Measurements from ENCODE around the gene ROR1.

The ROR1 gene

GRCh38 chr1:64192290-64192689 lies 418.5 kb downstream of the ROR1 start:
- Histone ChIP-seq H3K27ac (ENCODE audit: low read length) (no peak overlapping the region), H3K4me3 (ENCODE audit: low read length) (no peak overlapping the region), H3K36me3 (ENCODE audit: control insufficient read depth, low read depth, low read length) (no peaks in the 10 kb centered on the region), H3K9ac (ENCODE audit: low read length) (no peak overlapping the region), H3K9me3 (ENCODE audit: control insufficient read depth, low read depth, low read length) (no peaks in the 10 kb centered on the region), H3K4me1 (ENCODE audit: control insufficient read depth, low read depth, low read length) (no peaks in the 10 kb centered on the region), H3K27me3 (ENCODE audit: control insufficient read depth, insufficient read depth, low read length) (no peaks in the 10 kb centered on the region)

- Histone ChIP-seq H3K9me3 (ENCODE audit: control insufficient read depth, low read depth, low read length) (no peaks in the 10 kb centered on the region), H3K9ac (ENCODE audit: low read length) (no peak overlapping the region), H3K4me1 (ENCODE audit: control insufficient read depth, low read depth, low read length) (no peaks in the 10 kb centered on the region), H3K4me3 (ENCODE audit: low read length) (no peak overlapping the region), H3K27ac (ENCODE audit: low read length) (no peak overlapping the region), H3K36me3 (ENCODE audit: control insufficient read depth, low read depth, low read length) (no peaks in the 10 kb centered on the region), H3K27me3 (ENCODE audit: control insufficient read depth, insufficient read depth, low read length) (no peaks in the 10 kb centered on the region)
These were observed 420.6 kb downstream of the ROR1 start for GRCh38 chr1:64194168-64195080.

- H3K27me3 ChIP-seq (ENCODE audit: control insufficient read depth, insufficient read depth, low read length): no peaks in the 10 kb centered on the region
- no peaks in the 10 kb centered on the region for H3K4me1 ChIP-seq (ENCODE audit: control insufficient read depth, low read depth, low read length)
- H3K36me3 ChIP-seq (ENCODE audit: control insufficient read depth, low read depth, low read length): no peaks in the 10 kb centered on the region
- no peak overlapping the region for H3K4me3 ChIP-seq (ENCODE audit: low read length)
- H3K9me3 ChIP-seq (ENCODE audit: control insufficient read depth, low read depth, low read length): no peaks in the 10 kb centered on the region
- no peak overlapping the region for H3K27ac ChIP-seq (ENCODE audit: low read length)
- H3K9ac ChIP-seq (ENCODE audit: low read length): no peak overlapping the region
These were observed 421.2 kb downstream of the ROR1 start for GRCh38 chr1:64195081-64195395.

- no peaks in the 10 kb centered on the region for H3K4me1 ChIP-seq (ENCODE audit: control insufficient read depth, low read depth, low read length)
- H3K36me3 ChIP-seq (ENCODE audit: control insufficient read depth, low read depth, low read length): no peaks in the 10 kb centered on the region
- no peak overlapping the region for H3K4me3 ChIP-seq (ENCODE audit: low read length)
- no peaks in the 10 kb centered on the region for H3K9me3 ChIP-seq (ENCODE audit: control insufficient read depth, low read depth, low read length)
- no peak overlapping the region for H3K9ac ChIP-seq (ENCODE audit: low read length)
- H3K27me3 ChIP-seq (ENCODE audit: control insufficient read depth, insufficient read depth, low read length): no peaks in the 10 kb centered on the region
- H3K27ac ChIP-seq (ENCODE audit: low read length): no peak overlapping the region
These were observed 422.5 kb downstream of the ROR1 start for GRCh38 chr1:64196074-64196870.

GRCh38 chr1:64197076-64197475 lies 423.3 kb downstream of the ROR1 start:
- Histone ChIP-seq H3K27ac (ENCODE audit: low read length) (no peak overlapping the region), H3K4me1 (ENCODE audit: control insufficient read depth, low read depth, low read length) (no peaks in the 10 kb centered on the region), H3K9ac (ENCODE audit: low read length) (no peak overlapping the region), H3K4me3 (ENCODE audit: low read length) (no peak overlapping the region), H3K9me3 (ENCODE audit: control insufficient read depth, low read depth, low read length) (no peaks in the 10 kb centered on the region), H3K27me3 (ENCODE audit: control insufficient read depth, insufficient read depth, low read length) (no peaks in the 10 kb centered on the region), H3K36me3 (ENCODE audit: control insufficient read depth, low read depth, low read length) (no peaks in the 10 kb centered on the region)

GRCh38 chr1:64199154-64199553 lies 425.3 kb downstream of the ROR1 start:
- no peaks in the 10 kb centered on the region for H3K27me3 ChIP-seq (ENCODE audit: control insufficient read depth, insufficient read depth, low read length)
- H3K9ac ChIP-seq (ENCODE audit: low read length): no peak overlapping the region
- no peaks in the 10 kb centered on the region for H3K9me3 ChIP-seq (ENCODE audit: control insufficient read depth, low read depth, low read length)

GRCh38 chr1:64200064-64200463 lies 426.2 kb downstream of the ROR1 start:
- Histone ChIP-seq H3K36me3 (ENCODE audit: control insufficient read depth, low read depth, low read length) (no peaks in the 10 kb centered on the region), H3K27ac (ENCODE audit: low read length) (no peak overlapping the region), H3K27me3 (ENCODE audit: control insufficient read depth, insufficient read depth, low read length) (no peaks in the 10 kb centered on the region), H3K4me3 (ENCODE audit: low read length) (no peak overlapping the region), H3K9me3 (ENCODE audit: control insufficient read depth, low read depth, low read length) (no peaks in the 10 kb centered on the region), H3K9ac (ENCODE audit: low read length) (no peak overlapping the region), H3K4me1 (ENCODE audit: control insufficient read depth, low read depth, low read length) (no peaks in the 10 kb centered on the region)

More at GRCh38 chr1:64199154-64199553, 425.3 kb downstream of the ROR1 start:
- no peaks in the 10 kb centered on the region for H3K36me3 ChIP-seq (ENCODE audit: control insufficient read depth, low read depth, low read length)
- H3K4me3 ChIP-seq (ENCODE audit: low read length): no peak overlapping the region
- H3K27ac ChIP-seq (ENCODE audit: low read length): no peak overlapping the region
- no peaks in the 10 kb centered on the region for H3K4me1 ChIP-seq (ENCODE audit: control insufficient read depth, low read depth, low read length)

- Histone ChIP-seq H3K9me3 (ENCODE audit: control insufficient read depth, low read depth, low read length) (no peaks in the 10 kb centered on the region), H3K9ac (ENCODE audit: low read length) (no peak within 1 kb of the TSS), H3K27me3 (ENCODE audit: control insufficient read depth, insufficient read depth, low read length) (no peaks in the 10 kb centered on the region), H3K36me3 (ENCODE audit: control insufficient read depth, low read depth, low read length) (no peaks in the 10 kb centered on the region), H3K27ac (ENCODE audit: low read length) (no peak within 1 kb of the TSS), H3K4me3 (ENCODE audit: low read length) (no peak within 1 kb of the TSS), H3K4me1 (ENCODE audit: control insufficient read depth, low read depth, low read length) (no peaks in the 10 kb centered on the region)
These were observed 429.6 kb downstream of the ROR1 start, which contains the start of gene UBE2U for GRCh38 chr1:64203420-64203819. Gene UBE2U, plus strand, starts transcription at chr1:64203623. Its CDS starts 428 bp downstream, at chr1:64204051.

GRCh38 chr1:64209221-64209620 lies 435.4 kb downstream of the ROR1 start:
- no peaks in the 10 kb centered on the region for H3K36me3 ChIP-seq (ENCODE audit: control insufficient read depth, low read depth, low read length)
- H3K9ac ChIP-seq (ENCODE audit: low read length): no peak overlapping the region

GRCh38 chr1:64212031-64212430 lies 438.2 kb downstream of the ROR1 start:
- Histone ChIP-seq H3K27ac (ENCODE audit: low read length) (no peak overlapping the region), H3K27me3 (ENCODE audit: control insufficient read depth, insufficient read depth, low read length) (no peaks in the 10 kb centered on the region)

More at GRCh38 chr1:64209221-64209620, 435.4 kb downstream of the ROR1 start:
- H3K27me3 ChIP-seq (ENCODE audit: control insufficient read depth, insufficient read depth, low read length): no peaks in the 10 kb centered on the region
- no peak overlapping the region for H3K4me3 ChIP-seq (ENCODE audit: low read length)
- H3K9me3 ChIP-seq (ENCODE audit: control insufficient read depth, low read depth, low read length): no peaks in the 10 kb centered on the region
- H3K27ac ChIP-seq (ENCODE audit: low read length): no peak overlapping the region
- H3K4me1 ChIP-seq (ENCODE audit: control insufficient read depth, low read depth, low read length): no peaks in the 10 kb centered on the region

GRCh38 chr1:64215576-64215975 lies 441.8 kb downstream of the ROR1 start:
- Histone ChIP-seq H3K27me3 (ENCODE audit: control insufficient read depth, insufficient read depth, low read length) (no peaks in the 10 kb centered on the region), H3K4me1 (ENCODE audit: control insufficient read depth, low read depth, low read length) (no peaks in the 10 kb centered on the region), H3K4me3 (ENCODE audit: low read length) (no peak overlapping the region), H3K9ac (ENCODE audit: low read length) (no peak overlapping the region), H3K36me3 (ENCODE audit: control insufficient read depth, low read depth, low read length) (no peaks in the 10 kb centered on the region), H3K27ac (ENCODE audit: low read length) (no peak overlapping the region), H3K9me3 (ENCODE audit: control insufficient read depth, low read depth, low read length) (no peaks in the 10 kb centered on the region)

More at GRCh38 chr1:64212031-64212430, 438.2 kb downstream of the ROR1 start:
- Histone ChIP-seq H3K4me1 (ENCODE audit: control insufficient read depth, low read depth, low read length) (no peaks in the 10 kb centered on the region), H3K9me3 (ENCODE audit: control insufficient read depth, low read depth, low read length) (no peaks in the 10 kb centered on the region), H3K4me3 (ENCODE audit: low read length) (no peak overlapping the region), H3K9ac (ENCODE audit: low read length) (no peak overlapping the region), H3K36me3 (ENCODE audit: control insufficient read depth, low read depth, low read length) (no peaks in the 10 kb centered on the region)

All from iPS-18a (cell line).